Activated CD8-positive, alpha-beta T cell treated with anti-CD3 and anti-CD28 coated beads for 36 hours (primary cell): ENCODE measurements around the gene RCSD1. TPM values are rescaled to one million over a fixed set of nuclear protein-coding genes. Genes with fewer than 3 reads are reported as not detected.

ENCODE experiments used
- ATAC-seq: fragments of 200-7000 bp; cut with Tn5 transposase; one replicate; pipeline ENCODE4 v1.10.0; 2021; ENCODE audit warnings: mild to moderate bottlenecking, moderate library complexity
- CTCF ChIA-PET: fragments of 350-600 bp; sonication (Branson Sonifier 250); formaldehyde crosslinking; loops from one replicate; lab custom pipeline; 2021; ENCODE audit warnings: antibody characterized with exemption; lab: Charles Lee
- POLR2A ChIA-PET: fragments of 350-600 bp; sonication (Branson Sonifier 250); formaldehyde crosslinking; loops from one replicate; lab custom pipeline; 2021; ENCODE audit warnings: antibody characterized with exemption; lab: Charles Lee
- DNase-seq: peaks from one replicate; pipeline ENCODE4 v3.0.0-alpha.2; 2020
- H3K27ac Mint-ChIP-seq: one replicate; pipeline ENCODE4 v1.8.0; 2021; ENCODE audit warnings: mild to moderate bottlenecking, mixed read lengths
- H3K27me3 Mint-ChIP-seq: one replicate; pipeline ENCODE4 v1.8.0; 2021; ENCODE audit warnings: mixed read lengths
- H3K36me3 Mint-ChIP-seq: one replicate; pipeline ENCODE4 v1.8.0; 2021; ENCODE audit warnings: low read depth, mixed read lengths
- H3K4me1 Mint-ChIP-seq: one replicate; pipeline ENCODE4 v1.8.0; 2021; ENCODE audit warnings: low read depth, mixed read lengths
- H3K4me3 Mint-ChIP-seq: one replicate; pipeline ENCODE4 v1.8.0; 2021; ENCODE audit warnings: mild to moderate bottlenecking, moderate library complexity, mixed read lengths
- H3K9me3 Mint-ChIP-seq: one replicate; pipeline ENCODE4 v1.8.0; 2021; ENCODE audit warnings: mixed read lengths
- CTCF ChIP-seq: fragments of 200-600 bp; IDR thresholded peaks from one replicate; pipeline ENCODE4 v1.8.0; 2022; ENCODE audit warnings: antibody characterized with exemption, mild to moderate bottlenecking
- intact Hi-C: fragments of 100-400 bp; cut with micrococcal nuclease; formaldehyde crosslinking; loops from one replicate; pipeline ENCODE4 v1.10.0; 2022
- total RNA-seq, 2 experiments: library from RNA; stranded (reverse); gene quantifications; one replicate each; pipeline ENCODE4 v1.2.3, GENCODE V29; 2021

The RCSD1 gene
- total RNA-seq, 2 experiments from 2014 or later = 66.4 to 67.9 TPM

- ChIA-PET CTCF (interaction anchor here (1.1 to 4.9 kb wide), 3 partner anchors 10 to 77 kb away, joined by 4 to 26 read pairs (median 14); no protein-coding TSS in a partner anchor), POLR2A (interaction anchor here (0.7 to 1.3 kb wide), 2 partner anchors 9 to 27 kb away, joined by 3 read pairs; no protein-coding TSS in a partner anchor)
- no peaks in the 10 kb centered on the region for H3K9me3 Mint-ChIP-seq
- peaks cover 30% of the 10 kb centered on the region for H3K4me1 Mint-ChIP-seq
- peak overlapping the region; percentile 66 for H3K27ac Mint-ChIP-seq
- H3K27me3 Mint-ChIP-seq = no peaks in the 10 kb centered on the region
- peaks cover 38% of the 10 kb centered on the region for H3K36me3 Mint-ChIP-seq
- no peak overlapping the region for H3K4me3 Mint-ChIP-seq
- intact Hi-C loops = no loop called here
- ATAC-seq (no peak), DNase-seq (no peak)
- TF ChIP-seq CTCF = no peak
These were observed 47.1 kb downstream of the RCSD1 start for GRCh38 chr1:167676916-167677848.

- CTCF ChIA-PET = interaction anchor here (1.1 to 4.9 kb wide), 3 partner anchors 9 to 78 kb away, joined by 4 to 26 read pairs (median 14); no protein-coding TSS in a partner anchor
These were observed 48.4 kb downstream of the RCSD1 start for GRCh38 chr1:167678422-167678821.

GRCh38 chr1:167678838-167679237 lies 48.8 kb downstream of the RCSD1 start:
- Mint-ChIP-seq H3K36me3 (peaks cover 26% of the 10 kb centered on the region), H3K4me1 (peaks cover 16% of the 10 kb centered on the region), H3K27ac (no peak overlapping the region), H3K9me3 (no peaks in the 10 kb centered on the region), H3K4me3 (no peak overlapping the region), H3K27me3 (no peaks in the 10 kb centered on the region)
- POLR2A ChIA-PET = interaction anchor here (1.0 kb wide), 2 partner anchors 9 to 61 kb away, joined by 3 to 4 read pairs; no protein-coding TSS in a partner anchor
- ATAC-seq (no peak), DNase-seq (no peak)
- CTCF ChIA-PET = interaction anchor here (1.0 to 4.9 kb wide), 2 partner anchors 9 to 78 kb away, joined by 3 to 26 read pairs; no protein-coding TSS in a partner anchor
- no peak for TF ChIP-seq CTCF
- intact Hi-C loops = no loop called here

More at GRCh38 chr1:167678422-167678821, 48.4 kb downstream of the RCSD1 start:
- Mint-ChIP-seq H3K9me3 (no peaks in the 10 kb centered on the region), H3K4me1 (peaks cover 20% of the 10 kb centered on the region), H3K36me3 (peaks cover 30% of the 10 kb centered on the region), H3K27me3 (no peaks in the 10 kb centered on the region), H3K4me3 (no peak overlapping the region), H3K27ac (no peak overlapping the region)
- POLR2A ChIA-PET = interaction anchor here (1.0 to 1.3 kb wide), 2 partner anchors 9 to 10 kb away, joined by 3 to 4 read pairs; no protein-coding TSS in a partner anchor
- ATAC-seq = no peak
- intact Hi-C loops = no loop called here
- DNase-seq = no peak
- TF ChIP-seq CTCF = no peak

- ChIA-PET CTCF (interaction anchor here (1.0 to 4.9 kb wide), 3 partner anchors 8 to 79 kb away, joined by 3 to 26 read pairs (median 3); no protein-coding TSS in a partner anchor), POLR2A (interaction anchor here (1.0 kb wide), 1 partner anchor 62 kb away, joined by 3 read pairs; no protein-coding TSS in a partner anchor)
- ATAC-seq (no peak), DNase-seq (no peak)
- Mint-ChIP-seq H3K27me3 (no peaks in the 10 kb centered on the region), H3K4me3 (no peak overlapping the region), H3K4me1 (peaks cover 13% of the 10 kb centered on the region), H3K27ac (no peak overlapping the region), H3K9me3 (no peaks in the 10 kb centered on the region), H3K36me3 (peaks cover 18% of the 10 kb centered on the region)
- intact Hi-C loops = no loop called here
- no peak for TF ChIP-seq CTCF
These were observed 49.7 kb downstream of the RCSD1 start for GRCh38 chr1:167679714-167680113.
